ENCODE measurements around the gene BMAL2. TPM values are rescaled to one million over a fixed set of nuclear protein-coding genes. Genes with fewer than 3 reads are reported as not detected.

BMAL2 gene
- total RNA-seq, 4 donors from 2014 or later: 19.3 to 80.7 (median 39.1) TPM

Other genes starting within 250 kb of the BMAL2 start
- 10 to 100 TPM; 15.6 to 53.2 (median 28.0) TPM for gene STK38L, start 88.5 kb upstream of the BMAL2 start, total RNA-seq
- 1 to 10 TPM in 3 of 4 donors, not detected in 1; 1.4 to 3.8 (median 1.5) TPM for gene SMCO2, start 113.9 kb downstream of the BMAL2 start, total RNA-seq
- gene PPFIBP1, start 191.4 kb downstream of the BMAL2 start, total RNA-seq: 10 to 100 TPM; 41.9 to 62.6 (median 46.7) TPM

Measured in esophagus squamous epithelium (tissue), 4 donors.